PC-3 (cell line): Measurements from ENCODE around the gene RGS4. TPM values are rescaled to one million over a fixed set of nuclear protein-coding genes. Genes with fewer than 3 reads are reported as not detected.

ENCODE experiments used
- ATAC-seq: fragments of 200-7000 bp; cut with Tn5 transposase; 2 replicates; pipeline ENCODE4 v1.9.1; 2020; ENCODE audit warnings: mild to moderate bottlenecking, moderate library complexity
- BruUV-seq: library from RNA; stranded (reverse); fragments of 400-500 nt; replicated peaks from 2 replicates; lab custom pipeline; 2021; lab: Mats Ljungman, UMichigan
- CTCF ChIA-PET: fragments of 300-600 bp; sonication (Branson Sonifier 250); formaldehyde crosslinking; loops from one replicate; lab custom pipeline; 2022; ENCODE audit warnings: antibody characterized with exemption; lab: Charles Lee
- POLR2A ChIA-PET: fragments of 300-600 bp; sonication (Branson Sonifier 250); formaldehyde crosslinking; loops from one replicate; lab custom pipeline; 2022; ENCODE audit warnings: antibody characterized with exemption; ENCODE audit not compliant: unreplicated experiment; lab: Charles Lee
- DNase-seq: peaks from one replicate; pipeline ENCODE4 v3.0.0-alpha.2; 2015
- H2AFZ ChIP-seq: fragments of 300-600 bp; sonication (generic); 2 replicates; pipeline ENCODE4 v1.6.0; 2016; ENCODE audit warnings: antibody characterized with exemption, low read length
- H3F3A ChIP-seq: fragments of 300-600 bp; sonication (generic); one replicate; pipeline ENCODE4 v1.6.0; 2017; ENCODE audit warnings: antibody characterized with exemption, low read length, control low read depth, mild to moderate bottlenecking; ENCODE audit not compliant: unreplicated experiment
- H3K27ac ChIP-seq: fragments of 300-600 bp; sonication (generic); 2 replicates; pipeline ENCODE4 v1.5.1; 2016; ENCODE audit warnings: mild to moderate bottlenecking, low read length
- H3K27me3 ChIP-seq: fragments of 300-600 bp; sonication (generic); 2 replicates; pipeline ENCODE4 v1.6.1; 2016; ENCODE audit warnings: low read length, mixed read lengths
- H3K36me3 ChIP-seq: fragments of 300-600 bp; sonication (generic); 2 replicates; pipeline ENCODE4 v1.6.1; 2016; ENCODE audit warnings: low read depth, mixed run types, low read length, mixed read lengths
- H3K4me1 ChIP-seq: fragments of 300-600 bp; sonication (generic); 2 replicates; pipeline ENCODE4 v1.5.1; 2016; ENCODE audit warnings: low read length; ENCODE audit not compliant: insufficient read depth
- H3K4me2 ChIP-seq: fragments of 300-600 bp; sonication (generic); 2 replicates; pipeline ENCODE4 v1.6.0; 2016; ENCODE audit warnings: low read length
- H3K4me3 ChIP-seq: fragments of 300-600 bp; sonication (generic); 2 replicates; pipeline ENCODE4 v1.5.1; 2016; ENCODE audit warnings: mild to moderate bottlenecking, low read length, mixed read lengths
- H3K79me2 ChIP-seq: fragments of 300-600 bp; sonication (generic); 2 replicates; pipeline ENCODE4 v1.6.1; 2017; ENCODE audit warnings: low read length, mixed read lengths
- H3K9ac ChIP-seq: fragments of 300-600 bp; sonication (generic); 2 replicates; pipeline ENCODE4 v1.6.0; 2016; ENCODE audit warnings: mild to moderate bottlenecking, low read length
- H3K9me2 ChIP-seq: fragments of 300-600 bp; sonication (generic); replicated peaks from 2 replicates; pipeline ENCODE4 v1.6.1; 2016; ENCODE audit warnings: mixed run types, low read length, mixed read lengths
- H3K9me3 ChIP-seq: fragments of 300-600 bp; sonication (generic); 2 replicates; pipeline ENCODE4 v1.6.1; 2016; ENCODE audit warnings: low read length, mixed read lengths
- H4K20me1 ChIP-seq: fragments of 300-600 bp; sonication (generic); 2 replicates; pipeline ENCODE4 v1.6.1; 2016; ENCODE audit warnings: low read length, mixed read lengths
- EZH2 ChIP-seq: fragments of 300-600 bp; sonication (generic); IDR thresholded peaks from one replicate; pipeline ENCODE4 v1.6.1; 2017; ENCODE audit warnings: antibody characterized with exemption, mild to moderate bottlenecking, low read length; ENCODE audit not compliant: unreplicated experiment
- EZH2phosphoT487 ChIP-seq: fragments of 300-600 bp; sonication (generic); IDR thresholded peaks from 2 replicates; pipeline ENCODE4 v1.6.1; 2018; ENCODE audit warnings: mild to moderate bottlenecking, antibody characterized with exemption, low read length, borderline replicate concordance
- intact Hi-C: fragments of 100-400 bp; cut with micrococcal nuclease; formaldehyde crosslinking; loops from 2 replicates; pipeline ENCODE4 v1.9.0; 2023
- total RNA-seq: library from RNA; depleted of rRNA; stranded (reverse); fragments of >200 nt; gene quantifications from 2 replicates; pipeline ENCODE4 v1.2.3, GENCODE V29; 2014
- TF ChIP-seq, protein P1 (sequence below): fragments of 300-600 bp; sonication (generic); conservative IDR thresholded peaks from 2 replicates; pipeline ENCODE4 v1.5.1; 2017; ENCODE audit warnings: antibody characterized with exemption, low read depth, mild to moderate bottlenecking, low read length

Gene RGS4
- total RNA-seq, 1 experiment from 2014 or later, result 6.0 TPM

GRCh38 chr1:163107655-163108054 lies 38.5 kb downstream of the RGS4 start:
- ATAC-seq, result no peak

GRCh38 chr1:163115887-163116286 lies 46.7 kb downstream of the RGS4 start:
- H3K9me2 ChIP-seq, result no peaks in the 10 kb centered on the region
- H3K4me3 ChIP-seq, result no peak overlapping the region
- no peak overlapping the region for H3K9ac ChIP-seq
- BruUV-seq, result no TSS peak
- H4K20me1 ChIP-seq, result no peaks in the 10 kb centered on the region
- no peak overlapping the region for H3K27ac ChIP-seq
- intact Hi-C loops, result loop anchor here (1.0 kb wide), 1 partner anchor 9 kb away; no protein-coding TSS in a partner anchor
- H3K4me1 ChIP-seq, result no peaks in the 10 kb centered on the region
- no peaks in the 10 kb centered on the region for H3K27me3 ChIP-seq
- no peaks in the 10 kb centered on the region for H3K79me2 ChIP-seq
- POLR2A ChIA-PET, result no interaction called here
- DNase-seq, result no peak
- no peaks in the 10 kb centered on the region for H3K9me3 ChIP-seq
- no peak overlapping the region for H3K4me2 ChIP-seq
- no peaks in the 10 kb centered on the region for H3K36me3 ChIP-seq
- TF ChIP-seq, protein P1, sequence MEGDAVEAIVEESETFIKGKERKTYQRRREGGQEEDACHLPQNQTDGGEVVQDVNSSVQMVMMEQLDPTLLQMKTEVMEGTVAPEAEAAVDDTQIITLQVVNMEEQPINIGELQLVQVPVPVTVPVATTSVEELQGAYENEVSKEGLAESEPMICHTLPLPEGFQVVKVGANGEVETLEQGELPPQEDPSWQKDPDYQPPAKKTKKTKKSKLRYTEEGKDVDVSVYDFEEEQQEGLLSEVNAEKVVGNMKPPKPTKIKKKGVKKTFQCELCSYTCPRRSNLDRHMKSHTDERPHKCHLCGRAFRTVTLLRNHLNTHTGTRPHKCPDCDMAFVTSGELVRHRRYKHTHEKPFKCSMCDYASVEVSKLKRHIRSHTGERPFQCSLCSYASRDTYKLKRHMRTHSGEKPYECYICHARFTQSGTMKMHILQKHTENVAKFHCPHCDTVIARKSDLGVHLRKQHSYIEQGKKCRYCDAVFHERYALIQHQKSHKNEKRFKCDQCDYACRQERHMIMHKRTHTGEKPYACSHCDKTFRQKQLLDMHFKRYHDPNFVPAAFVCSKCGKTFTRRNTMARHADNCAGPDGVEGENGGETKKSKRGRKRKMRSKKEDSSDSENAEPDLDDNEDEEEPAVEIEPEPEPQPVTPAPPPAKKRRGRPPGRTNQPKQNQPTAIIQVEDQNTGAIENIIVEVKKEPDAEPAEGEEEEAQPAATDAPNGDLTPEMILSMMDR, result no peak
- TF ChIP-seq EZH2phosphoT487 (no peak), EZH2 (no peak)
- no peak for ATAC-seq
- H3F3A ChIP-seq, result no peaks in the 10 kb centered on the region
- H2AFZ ChIP-seq, result no peak overlapping the region
- CTCF ChIA-PET, result interaction anchor here (0.5 kb wide), 1 partner anchor 1395 kb away, joined by 3 read pairs; no protein-coding TSS in a partner anchor

More at GRCh38 chr1:163107655-163108054, 38.5 kb downstream of the RGS4 start:
- DNase-seq, result peak; percentile 23
- Histone ChIP-seq H3K27me3 (no peaks in the 10 kb centered on the region), H3K36me3 (no peaks in the 10 kb centered on the region), H3K4me1 (no peaks in the 10 kb centered on the region), H2AFZ (no peak overlapping the region), H3K27ac (no peak overlapping the region), H3K9ac (no peak overlapping the region), H3K4me3 (no peak overlapping the region), H3F3A (no peaks in the 10 kb centered on the region), H3K9me3 (no peaks in the 10 kb centered on the region), H3K9me2 (no peaks in the 10 kb centered on the region), H4K20me1 (no peaks in the 10 kb centered on the region), H3K4me2 (no peak overlapping the region), H3K79me2 (no peaks in the 10 kb centered on the region)
- CTCF ChIA-PET, result no interaction called here
- TF ChIP-seq EZH2phosphoT487, result no peak
- TF ChIP-seq, protein P1, result no peak
- no peak for TF ChIP-seq EZH2
- intact Hi-C loops, result no loop called here
- POLR2A ChIA-PET, result no interaction called here
- no TSS peak for BruUV-seq

DNA sequence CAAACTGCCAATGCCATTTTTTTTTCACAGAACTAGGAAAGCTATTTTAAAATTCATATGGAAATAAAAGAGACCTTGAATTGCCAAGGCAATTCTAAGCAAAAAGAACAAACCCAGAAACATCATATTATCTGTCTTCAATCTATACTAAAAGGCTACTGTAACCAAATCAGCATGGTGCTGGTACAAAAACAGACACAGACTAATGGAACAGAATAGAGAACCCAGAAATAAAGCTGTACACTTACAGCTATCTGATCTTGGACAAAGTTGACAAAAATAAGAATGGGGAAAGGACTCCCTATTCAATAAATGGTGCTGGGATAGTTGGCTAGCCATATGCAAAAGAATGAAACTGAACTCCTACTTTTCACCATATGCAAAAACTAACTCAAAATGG lies 50.5 kb downstream of the RGS4 start:
- ATAC-seq, result no peak
- Histone ChIP-seq H3K79me2 (no peaks in the 10 kb centered on the region), H3K27me3 (peaks cover 5% of the 10 kb centered on the region), H3F3A (no peaks in the 10 kb centered on the region), H3K4me1 (no peaks in the 10 kb centered on the region), H3K9me3 (no peaks in the 10 kb centered on the region), H3K9ac (no peak overlapping the region), H3K4me3 (no peak overlapping the region), H3K27ac (no peak overlapping the region), H3K36me3 (no peaks in the 10 kb centered on the region), H3K4me2 (no peak overlapping the region), H3K9me2 (no peaks in the 10 kb centered on the region), H4K20me1 (no peaks in the 10 kb centered on the region), H2AFZ (no peak overlapping the region)
- POLR2A ChIA-PET, result no interaction called here
- TF ChIP-seq EZH2phosphoT487, result no peak
- no peak for TF ChIP-seq EZH2
- TF ChIP-seq, protein P1, result no peak
- DNase-seq, result no peak
- CTCF ChIA-PET, result no interaction called here
- no TSS peak for BruUV-seq
- intact Hi-C loops, result no loop called here
